K562 (cell line): ENCODE results near the gene MPHOSPH6. TPM values are rescaled to one million over a fixed set of nuclear protein-coding genes. Genes with fewer than 3 reads are reported as not detected.

Experiments
- ASH1L ChIP-seq: fragments of 450-650 bp; IDR thresholded peaks from 2 replicates; pipeline ENCODE4 v1.6.1; 2018; ENCODE audit warnings: borderline replicate concordance, mild to moderate bottlenecking, low read depth; ENCODE audit not compliant: partially characterized antibody
- CBX1 ChIP-seq: sonication (generic); IDR thresholded peaks from 2 replicates; pipeline ENCODE4 v1.6.1; 2016; ENCODE audit warnings: antibody characterized with exemption, low read depth, mild to moderate bottlenecking
- CBX2 ChIP-seq: fragments of 200-600 bp; sonication (generic); IDR thresholded peaks from one replicate; pipeline ENCODE4 v1.6.1; 2012; ENCODE audit warnings: mild to moderate bottlenecking, low read length, inconsistent platforms; ENCODE audit not compliant: insufficient read depth, poor library complexity, severe bottlenecking
- ERF ChIP-seq: fragments of 450-650 bp; formaldehyde crosslinking; IDR thresholded peaks from 2 replicates; pipeline ENCODE4 v1.4.0; 2020; ENCODE audit warnings: mild to moderate bottlenecking, mixed read lengths
- HNRNPK ChIP-seq: fragments of 200-400 bp; formaldehyde crosslinking; IDR thresholded peaks from one replicate; pipeline ENCODE4 v1.6.1; 2018; ENCODE audit warnings: mild to moderate bottlenecking, low read depth, low read length; ENCODE audit not compliant: poor library complexity, severe bottlenecking
- MAFG ChIP-seq: fragments of 450-650 bp; conservative IDR thresholded peaks from 2 replicates; pipeline ENCODE4 v1.6.1; 2016; ENCODE audit warnings: missing genetic modification characterization, missing compliant biosample characterization
- MAX ChIP-seq: sonication (generic); formaldehyde crosslinking; IDR thresholded peaks from 2 replicates; pipeline ENCODE4 v1.9.0; 2022; ENCODE audit warnings: mild to moderate bottlenecking, missing genetic modification reagents
- MCM7 ChIP-seq, 2 experiments: fragments of 450-650 bp; IDR thresholded peaks; 2 replicates each; pipeline ENCODE4 v1.6.1; 2016 to 2018
- MXI1 ChIP-seq: IDR thresholded peaks from 2 replicates; pipeline ENCODE4 v1.6.1; 2011; ENCODE audit warnings: low read depth, mild to moderate bottlenecking, improper control_type of control experiment, low read length
- NBN ChIP-seq: fragments of 450-650 bp; IDR thresholded peaks from 2 replicates; pipeline ENCODE4 v1.6.1; 2016; ENCODE audit warnings: low read depth, mild to moderate bottlenecking
- NR2C1 ChIP-seq, 2 experiments: fragments of 450-650 bp; IDR thresholded peaks; 2 replicates each; pipeline ENCODE4 v1.6.1; 2017; ENCODE audit warnings: mild to moderate bottlenecking in 2 of 2, antibody characterized with exemption in 1 of 2, inconsistent platforms in 1 of 2, missing compliant biosample characterization in 1 of 2, missing genetic modification characterization in 1 of 2
- PTTG1 ChIP-seq: fragments of 450-650 bp; IDR thresholded peaks from 2 replicates; pipeline ENCODE4 v1.6.1; 2016; ENCODE audit warnings: low read depth, mild to moderate bottlenecking, missing genetic modification characterization, missing compliant biosample characterization
- SMARCE1 ChIP-seq: fragments of 450-650 bp; IDR thresholded peaks from 2 replicates; pipeline ENCODE4 v1.7.1; 2016; ENCODE audit warnings: mild to moderate bottlenecking
- SPI1 ChIP-seq: IDR thresholded peaks from 2 replicates; pipeline ENCODE4 v1.6.1; 2011; ENCODE audit warnings: low read depth, low read length, control low read depth, borderline replicate concordance
- SREBF2 ChIP-seq: sonication (generic); formaldehyde crosslinking; IDR thresholded peaks from 2 replicates; pipeline ENCODE4 v1.4.0; 2020; ENCODE audit warnings: mild to moderate bottlenecking, missing genetic modification reagents
- TCF7 ChIP-seq: sonication (generic); IDR thresholded peaks from 2 replicates; pipeline ENCODE4 v1.6.1; 2016; ENCODE audit warnings: antibody characterized with exemption, borderline replicate concordance
- TEAD4 ChIP-seq, 2 experiments: sonication (generic) in 1 of 2; formaldehyde crosslinking in 1 of 2; IDR thresholded peaks; 2 replicates each; pipeline versions ENCODE4 v1.6.1 to v1.8.0; 2012 to 2022; ENCODE audit warnings: borderline replicate concordance in 1 of 2, inconsistent platforms in 1 of 2, low read length in 1 of 2, mild to moderate bottlenecking in 1 of 2, missing genetic modification reagents in 1 of 2
- THAP7 ChIP-seq: fragments of 250-450 bp; sonication (Bioruptor Pico); IDR thresholded peaks from 2 replicates; pipeline ENCODE4 v1.5.0; 2021
- ZBED1 ChIP-seq: IDR thresholded peaks from 2 replicates; pipeline ENCODE4 v1.6.1; 2014
- ZBTB33 ChIP-seq: sonication (generic); formaldehyde crosslinking; IDR thresholded peaks from 2 replicates; pipeline ENCODE4 v1.8.1; 2023; ENCODE audit warnings: mild to moderate bottlenecking, missing genetic modification reagents
- ZBTB8A ChIP-seq: fragments of 450-650 bp; IDR thresholded peaks from 2 replicates; pipeline ENCODE4 v1.6.1; 2018; ENCODE audit warnings: mild to moderate bottlenecking, moderate library complexity; ENCODE audit not compliant: partially characterized antibody
- ZC3H4 ChIP-seq: sonication (generic); formaldehyde crosslinking; IDR thresholded peaks from 2 replicates; pipeline ENCODE4 v1.9.0; 2021; ENCODE audit warnings: missing genetic modification reagents, borderline replicate concordance
- ZNF175 ChIP-seq: fragments of 200-800 bp; sonication (Bioruptor generic); IDR thresholded peaks from 2 replicates; pipeline ENCODE4 v1.6.1; 2016; ENCODE audit warnings: low read depth, mild to moderate bottlenecking, missing genetic modification characterization, missing compliant biosample characterization
- ZNF212 ChIP-seq: fragments of 450-650 bp; formaldehyde crosslinking; IDR thresholded peaks from 2 replicates; pipeline ENCODE4 v1.4.0; 2020; ENCODE audit warnings: mild to moderate bottlenecking
- ZNF77 ChIP-seq: fragments of 250-450 bp; sonication (Bioruptor Pico); IDR thresholded peaks from 2 replicates; pipeline ENCODE4 v1.5.0; 2020
- ZNF79 ChIP-seq: fragments of 250-450 bp; sonication (Bioruptor Pico); IDR thresholded peaks from 2 replicates; pipeline ENCODE4 v1.4.0; 2020; ENCODE audit warnings: low read depth, mild to moderate bottlenecking, moderate library complexity
- polyA plus RNA-seq, 8 experiments: library from polyadenylated mRNA; depleted of rRNA in 4 of 8; stranded (reverse) in 5 of 8; unstranded in 3 of 8; fragments of >200 nt; fragmentation: Nextera tagmentation in 2 of 8; fragmentation: Illumina TruSeq in 1 of 8; extraction: Ambion mirVana in 2 of 8; extraction: Trizol in 1 of 8; gene quantifications; 2 replicates each; pipeline versions ENCODE4 v1.2.1 to v1.2.3, GENCODE V29; 2011 to 2014; ENCODE audit warnings: inconsistent platforms in 1 of 8, missing spikeins in 1 of 8
- total RNA-seq, 7 experiments: library from RNA; depleted of rRNA in 6 of 7; stranded (reverse); fragments of >200 nt in 6 of 7; fragmentation: Illumina TruSeq in 2 of 7; extraction: Trizol in 2 of 7; gene quantifications; 2 replicates each; pipeline versions ENCODE4 v1.2.1 to v1.2.3, GENCODE V29; 2011 to 2021; ENCODE audit warnings: low replicate concordance in 1 of 7

MPHOSPH6 gene
- total and polyA plus RNA-seq, 9 of the 15 experiments (the other 6 are each of a cell fraction or from before 2014, with no cell fraction given), result 37.0 to 153 (median 76.7) TPM

- no peak for TF ChIP-seq ZBTB8A
- TF ChIP-seq TCF7, result no peak; the same call in 1 of the 2 replicates
- no peak for TF ChIP-seq SMARCE1
- TF ChIP-seq MAX (CRISPR knock-in tag), result peak; percentile 95
- no peak for TF ChIP-seq MCM7 (IDR thresholded peaks at IDR 0.05)
- TF ChIP-seq NBN, result peak; percentile 13; the same call in 1 of the 2 replicates
- no peak; the same call in 1 of the 2 replicates for TF ChIP-seq MXI1
- no peak for TF ChIP-seq NR2C1 (IDR thresholded peaks at IDR 0.05)
- TF ChIP-seq NR2C1 (tag; IDR thresholded peaks at IDR 0.05), result no peak
- no peak for TF ChIP-seq ZNF77 (CRISPR knock-in tag)
- TF ChIP-seq ZNF175 (CRISPR knock-in tag), result no peak
- peak; percentile 71 for TF ChIP-seq ZBTB33
- no peak for TF ChIP-seq ZNF212 (CRISPR knock-in tag)
- no peak for TF ChIP-seq CBX2
- no peak for TF ChIP-seq MAFG
- TF ChIP-seq HNRNPK, result no peak
- TF ChIP-seq ZBED1, result no peak
- TF ChIP-seq SPI1, result no peak
- 0 out of 2 replicates have a peak, but pooled peaks have one; percentile 45 for TF ChIP-seq ERF
- no peak for TF ChIP-seq TEAD4 (IDR thresholded peaks at IDR 0.05; ENCODE audit: low read length)
- TF ChIP-seq TEAD4 (CRISPR knock-in tag; IDR thresholded peaks at IDR 0.05; ENCODE audit: borderline replicate concordance), result no peak
- no peak for TF ChIP-seq ZC3H4
- TF ChIP-seq THAP7 (CRISPR knock-in tag), result 0 out of 2 replicates have a peak, but pooled peaks have one; percentile 28
- 0 out of 2 replicates have a peak, but pooled peaks have one; percentile 22 for TF ChIP-seq CBX1
- TF ChIP-seq ASH1L, result peak; percentile 51
- TF ChIP-seq SREBF2, result no peak
- no peak for TF ChIP-seq PTTG1 (tag)
- no peak for TF ChIP-seq ZNF79 (CRISPR knock-in tag)
Observed at GRCh38 chr16:82169861-82170845, at the start of gene MPHOSPH6 (continued).
